HEK293 (cell line): Measurements from ENCODE around the gene KLF4.

Experiments
- CTCF ChIA-PET: fragments of 350-600 bp; formaldehyde crosslinking; extraction: SDS; loops from one replicate; lab custom pipeline; 2021; ENCODE audit warnings: antibody characterized with exemption; lab: Yijun Ruan, JAX
- POLR2A ChIA-PET: fragments of 300-600 bp; formaldehyde crosslinking; extraction: SDS; loops from one replicate; lab custom pipeline; 2020; ENCODE audit warnings: antibody characterized with exemption, inconsistent platforms; lab: Yijun Ruan, JAX
- H3K27ac ChIP-seq: fragments of 200-500 bp; sonication (Bioruptor generic); 2 replicates; pipeline ENCODE4 v1.5.1; 2014; ENCODE audit warnings: low read depth, low read length, control low read depth, inconsistent platforms; ENCODE audit errors: extremely low read depth
- H3K36me3 ChIP-seq, 2 experiments: fragments of 200-500 bp in 1 of 2; sonication (Bioruptor generic) in 1 of 2; 1 replicate in 1 of 2; 2 replicates in 1 of 2; pipeline ENCODE4 v1.5.1; 2014 to 2017; ENCODE audit warnings: inconsistent platforms in 2 of 2, low read length in 2 of 2; ENCODE audit not compliant: control insufficient read depth in 2 of 2, insufficient read depth in 1 of 2
- H3K4me1 ChIP-seq: fragments of 200-500 bp; sonication (Bioruptor generic); 2 replicates; pipeline ENCODE4 v1.5.1; 2014; ENCODE audit warnings: mild to moderate bottlenecking, low read length, inconsistent platforms; ENCODE audit not compliant: control insufficient read depth, insufficient read depth
- H3K4me3 ChIP-seq: 2 replicates; pipeline ENCODE4 v1.5.1; 2011; ENCODE audit warnings: low read depth, mild to moderate bottlenecking, control low read depth, low read length, moderate library complexity
- H3K9me3 ChIP-seq: fragments of 200-500 bp; sonication (Bioruptor generic); 2 replicates; pipeline ENCODE4 v1.5.1; 2014; ENCODE audit warnings: low read depth, low read length, inconsistent platforms; ENCODE audit not compliant: control insufficient read depth, insufficient read depth
- FEZF1 ChIP-seq: fragments of 450-650 bp; formaldehyde crosslinking; IDR thresholded peaks from 2 replicates; pipeline ENCODE4 v1.5.1; 2016; ENCODE audit warnings: missing biosample characterization, missing genetic modification characterization
- MEIS1 ChIP-seq: sonication (generic); formaldehyde crosslinking; IDR thresholded peaks from 2 replicates; pipeline ENCODE4 v1.8.1; 2022; ENCODE audit warnings: missing genetic modification reagents, mild to moderate bottlenecking, borderline replicate concordance
- REPIN1 ChIP-seq: fragments of 450-650 bp; formaldehyde crosslinking; IDR thresholded peaks from 2 replicates; pipeline ENCODE4 v1.5.1; 2017; ENCODE audit warnings: missing biosample characterization, missing genetic modification characterization, low read depth
- ZEB2 ChIP-seq: fragments of 450-650 bp; formaldehyde crosslinking; IDR thresholded peaks from 2 replicates; pipeline ENCODE4 v1.5.1; 2016; ENCODE audit warnings: missing biosample characterization, missing genetic modification characterization
- ZNF121 ChIP-seq: fragments of 450-650 bp; formaldehyde crosslinking; IDR thresholded peaks from 2 replicates; pipeline ENCODE4 v1.5.1; 2016; ENCODE audit warnings: missing biosample characterization, missing genetic modification characterization
- ZNF146 ChIP-seq: fragments of 450-650 bp; formaldehyde crosslinking; IDR thresholded peaks from 2 replicates; pipeline ENCODE4 v1.5.1; 2016; ENCODE audit warnings: missing biosample characterization, missing genetic modification characterization
- ZNF175 ChIP-seq: fragments of 450-650 bp; formaldehyde crosslinking; IDR thresholded peaks from 2 replicates; pipeline ENCODE4 v1.5.1; 2016; ENCODE audit warnings: missing biosample characterization, missing genetic modification characterization
- ZNF23 ChIP-seq: fragments of 450-650 bp; formaldehyde crosslinking; IDR thresholded peaks from 2 replicates; pipeline ENCODE4 v1.5.1; 2016; ENCODE audit warnings: missing biosample characterization, missing genetic modification characterization, borderline replicate concordance
- ZNF266 ChIP-seq: fragments of 450-650 bp; formaldehyde crosslinking; IDR thresholded peaks from 2 replicates; pipeline ENCODE4 v1.5.1; 2016; ENCODE audit warnings: missing biosample characterization, missing genetic modification characterization, low read depth
- ZNF292 ChIP-seq: fragments of 450-650 bp; formaldehyde crosslinking; IDR thresholded peaks from 2 replicates; pipeline ENCODE4 v1.5.1; 2016; ENCODE audit warnings: low read depth, missing biosample characterization, missing genetic modification characterization, borderline replicate concordance
- ZNF324 ChIP-seq: fragments of 450-650 bp; formaldehyde crosslinking; IDR thresholded peaks from 2 replicates; pipeline ENCODE4 v1.5.1; 2016; ENCODE audit warnings: missing biosample characterization, missing genetic modification characterization
- ZNF354C ChIP-seq: fragments of 450-650 bp; formaldehyde crosslinking; IDR thresholded peaks from 2 replicates; pipeline ENCODE4 v1.5.1; 2016; ENCODE audit warnings: missing biosample characterization, missing genetic modification characterization, low read depth, borderline replicate concordance
- ZNF416 ChIP-seq: fragments of 450-650 bp; formaldehyde crosslinking; IDR thresholded peaks from 2 replicates; pipeline ENCODE4 v1.5.1; 2016; ENCODE audit warnings: missing biosample characterization, missing genetic modification characterization
- ZNF433 ChIP-seq: fragments of 450-650 bp; formaldehyde crosslinking; IDR thresholded peaks from 2 replicates; pipeline ENCODE4 v1.5.1; 2016; ENCODE audit warnings: missing biosample characterization, missing genetic modification characterization, low read depth
- ZNF529 ChIP-seq: fragments of 450-650 bp; formaldehyde crosslinking; IDR thresholded peaks from 2 replicates; pipeline ENCODE4 v1.5.1; 2017; ENCODE audit warnings: missing genetic modification characterization, missing biosample characterization; ENCODE audit not compliant: insufficient replicate concordance
- ZNF549 ChIP-seq: fragments of 450-650 bp; IDR thresholded peaks from 2 replicates; pipeline ENCODE4 v1.5.1; 2018; ENCODE audit warnings: missing biosample characterization, missing genetic modification characterization, mild to moderate bottlenecking, inconsistent platforms, moderate library complexity
- ZNF610 ChIP-seq: fragments of 450-650 bp; formaldehyde crosslinking; IDR thresholded peaks from 2 replicates; pipeline ENCODE4 v1.5.1; 2016; ENCODE audit warnings: missing biosample characterization, missing genetic modification characterization, borderline replicate concordance
- ZNF621 ChIP-seq: fragments of 450-650 bp; formaldehyde crosslinking; IDR thresholded peaks from 2 replicates; pipeline ENCODE4 v1.5.1; 2017; ENCODE audit warnings: missing biosample characterization, missing genetic modification characterization
- ZNF623 ChIP-seq: fragments of 450-650 bp; formaldehyde crosslinking; IDR thresholded peaks from 2 replicates; pipeline ENCODE4 v1.5.1; 2016; ENCODE audit warnings: missing biosample characterization, missing genetic modification characterization
- ZNF639 ChIP-seq: fragments of 450-650 bp; formaldehyde crosslinking; IDR thresholded peaks from 2 replicates; pipeline ENCODE4 v1.5.1; 2016; ENCODE audit warnings: missing biosample characterization, missing genetic modification characterization
- ZNF660 ChIP-seq: fragments of 450-650 bp; IDR thresholded peaks from 2 replicates; pipeline ENCODE4 v1.5.1; 2018; ENCODE audit warnings: missing biosample characterization, mild to moderate bottlenecking, missing genetic modification characterization
- ZNF664 ChIP-seq: fragments of 450-650 bp; formaldehyde crosslinking; IDR thresholded peaks from 2 replicates; pipeline ENCODE4 v1.5.1; 2016; ENCODE audit warnings: missing biosample characterization, missing genetic modification characterization
- ZNF677 ChIP-seq: fragments of 450-650 bp; IDR thresholded peaks from 2 replicates; pipeline ENCODE4 v1.5.0; 2018; ENCODE audit warnings: missing biosample characterization, mild to moderate bottlenecking, missing genetic modification characterization, moderate library complexity
- ZNF76 ChIP-seq: fragments of 450-650 bp; formaldehyde crosslinking; IDR thresholded peaks from 2 replicates; pipeline ENCODE4; 2016; ENCODE audit warnings: low read depth, missing biosample characterization, missing genetic modification characterization, borderline replicate concordance
- ZNF768 ChIP-seq: fragments of 450-650 bp; formaldehyde crosslinking; IDR thresholded peaks from 2 replicates; pipeline ENCODE4 v1.5.1; 2018; ENCODE audit warnings: missing biosample characterization, mild to moderate bottlenecking, missing genetic modification characterization
- ZNF777 ChIP-seq: fragments of 450-650 bp; formaldehyde crosslinking; IDR thresholded peaks from 2 replicates; pipeline ENCODE4 v1.5.1; 2017; ENCODE audit warnings: missing biosample characterization, missing genetic modification characterization, borderline replicate concordance
- ZSCAN16 ChIP-seq: fragments of 450-650 bp; formaldehyde crosslinking; IDR thresholded peaks from 2 replicates; pipeline ENCODE4 v1.5.1; 2016; ENCODE audit warnings: missing biosample characterization, missing genetic modification characterization
- TF ChIP-seq, protein P1 (sequence below): fragments of 450-650 bp; formaldehyde crosslinking; IDR thresholded peaks from 2 replicates; pipeline ENCODE4 v1.5.1; 2016; ENCODE audit warnings: missing biosample characterization, missing genetic modification characterization
- TF ChIP-seq, protein P2 (sequence below): fragments of 450-650 bp; formaldehyde crosslinking; IDR thresholded peaks from 2 replicates; pipeline ENCODE4 v1.5.1; 2016; ENCODE audit warnings: missing biosample characterization, missing genetic modification characterization
- TF ChIP-seq, protein P3 (sequence below): fragments of 450-650 bp; formaldehyde crosslinking; IDR thresholded peaks from 2 replicates; pipeline ENCODE4 v1.5.1; 2016; ENCODE audit warnings: missing biosample characterization, missing genetic modification characterization, low read depth

Gene KLF4

DNA sequence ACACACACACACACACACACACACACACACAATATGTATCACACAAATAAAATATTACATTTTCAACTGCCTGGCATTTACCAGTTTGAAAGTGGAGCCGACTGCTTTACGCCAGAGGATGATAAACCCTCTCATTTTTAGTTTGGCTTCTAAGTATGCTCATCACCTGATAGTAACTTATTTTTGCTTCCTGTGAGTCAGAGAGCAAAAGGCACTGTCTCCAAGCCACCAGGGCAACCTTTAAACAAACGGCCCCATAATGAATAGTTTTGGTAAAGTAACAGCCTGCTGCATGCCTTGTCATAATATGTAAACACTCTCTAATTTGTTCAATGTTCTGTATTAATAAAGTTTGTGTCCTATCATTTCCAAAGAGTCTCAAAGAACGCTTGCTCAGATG lies 26.9 kb downstream of the KLF4 start:
- H3K4me3 ChIP-seq: no peak overlapping the region
- H3K27ac ChIP-seq: no peak overlapping the region
- no peaks in the 10 kb centered on the region for H3K9me3 ChIP-seq
- TF ChIP-seq FEZF1: no peak
- no peak for TF ChIP-seq ZNF660 (tag by site-specific recombination)
- no peak for TF ChIP-seq ZNF266 (tag by site-specific recombination)
- TF ChIP-seq ZNF76 (tag by site-specific recombination): no peak
- TF ChIP-seq ZNF416 (tag by site-specific recombination): no peak
- no peak for TF ChIP-seq ZNF121 (tag by site-specific recombination)
- no peak for TF ChIP-seq ZNF354C (tag by site-specific recombination)
- no peak for TF ChIP-seq ZNF324 (tag by site-specific recombination)
- TF ChIP-seq ZNF529: no peak
- no peak for TF ChIP-seq ZNF175 (tag by site-specific recombination)
- no peak for TF ChIP-seq ZNF146 (tag by site-specific recombination)
- TF ChIP-seq ZNF768 (tag by site-specific recombination): no peak
- no peak for TF ChIP-seq ZSCAN16 (tag by site-specific recombination)
- TF ChIP-seq ZNF677 (tag by site-specific recombination): no peak
- TF ChIP-seq ZNF777 (tag by site-specific recombination): no peak
- no peaks in the 10 kb centered on the region for H3K36me3 ChIP-seq
- H3K4me1 ChIP-seq: no peaks in the 10 kb centered on the region
- ChIA-PET POLR2A (no interaction called here), CTCF (no interaction called here)

- no peak overlapping the region for H3K4me3 ChIP-seq
- CTCF ChIA-PET: interaction anchor here (0.5 to 2.0 kb wide), 6 partner anchors 16 to 1106 kb away, joined by 3 to 8 read pairs (median 4); no protein-coding TSS in a partner anchor
- no peaks in the 10 kb centered on the region for H3K36me3 ChIP-seq
- H3K9me3 ChIP-seq: no peaks in the 10 kb centered on the region
- H3K4me1 ChIP-seq: peaks cover 4% of the 10 kb centered on the region
- H3K27ac ChIP-seq: no peak overlapping the region
- POLR2A ChIA-PET: no interaction called here
- TF ChIP-seq ZNF433 (tag by site-specific recombination) (no peak), ZEB2 (tag by site-specific recombination) (no peak), ZNF549 (tag by site-specific recombination) (no peak), MEIS1 (CRISPR knock-in tag) (no peak), ZNF664 (tag by site-specific recombination) (no peak), ZNF23 (no peak), ZNF623 (tag by site-specific recombination) (no peak), ZNF677 (tag by site-specific recombination) (no peak), ZNF610 (tag by site-specific recombination) (no peak), ZNF292 (tag by site-specific recombination) (no peak), ZNF621 (tag by site-specific recombination) (no peak), ZNF639 (no peak), REPIN1 (tag by site-specific recombination) (no peak)
- TF ChIP-seq, protein P1, sequence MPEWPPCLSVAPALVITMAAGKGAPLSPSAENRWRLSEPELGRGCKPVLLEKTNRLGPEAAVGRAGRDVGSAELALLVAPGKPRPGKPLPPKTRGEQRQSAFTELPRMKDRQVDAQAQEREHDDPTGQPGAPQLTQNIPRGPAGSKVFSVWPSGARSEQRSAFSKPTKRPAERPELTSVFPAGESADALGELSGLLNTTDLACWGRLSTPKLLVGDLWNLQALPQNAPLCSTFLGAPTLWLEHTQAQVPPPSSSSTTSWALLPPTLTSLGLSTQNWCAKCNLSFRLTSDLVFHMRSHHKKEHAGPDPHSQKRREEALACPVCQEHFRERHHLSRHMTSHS (tag by site-specific recombination): no peak
- TF ChIP-seq, protein P2, sequence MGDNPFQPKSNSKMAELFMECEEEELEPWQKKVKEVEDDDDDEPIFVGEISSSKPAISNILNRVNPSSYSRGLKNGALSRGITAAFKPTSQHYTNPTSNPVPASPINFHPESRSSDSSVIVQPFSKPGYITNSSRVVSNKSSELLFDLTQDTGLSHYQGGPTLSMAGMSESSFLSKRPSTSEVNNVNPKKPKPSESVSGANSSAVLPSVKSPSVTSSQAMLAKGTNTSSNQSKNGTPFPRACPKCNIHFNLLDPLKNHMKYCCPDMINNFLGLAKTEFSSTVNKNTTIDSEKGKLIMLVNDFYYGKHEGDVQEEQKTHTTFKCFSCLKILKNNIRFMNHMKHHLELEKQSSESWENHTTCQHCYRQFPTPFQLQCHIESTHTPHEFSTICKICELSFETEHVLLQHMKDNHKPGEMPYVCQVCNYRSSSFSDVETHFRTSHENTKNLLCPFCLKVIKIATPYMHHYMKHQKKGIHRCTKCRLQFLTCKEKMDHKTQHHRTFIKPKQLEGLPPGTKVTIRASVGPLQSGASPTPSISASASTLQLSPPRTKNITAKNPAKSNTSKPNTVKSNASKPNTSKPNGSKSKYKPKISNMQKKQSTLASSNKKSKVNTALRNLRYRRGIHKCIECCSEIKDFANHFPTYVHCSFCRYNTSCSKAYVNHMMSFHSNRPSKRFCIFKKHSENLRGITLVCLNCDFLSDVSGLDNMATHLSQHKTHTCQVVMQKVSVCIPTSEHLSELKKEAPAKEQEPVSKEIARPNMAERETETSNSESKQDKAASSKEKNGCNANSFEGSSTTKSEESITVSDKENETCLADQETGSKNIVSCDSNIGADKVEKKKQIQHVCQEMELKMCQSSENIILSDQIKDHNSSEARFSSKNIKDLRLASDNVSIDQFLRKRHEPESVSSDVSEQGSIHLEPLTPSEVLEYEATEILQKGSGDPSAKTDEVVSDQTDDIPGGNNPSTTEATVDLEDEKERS (tag by site-specific recombination): no peak
- TF ChIP-seq, protein P3, sequence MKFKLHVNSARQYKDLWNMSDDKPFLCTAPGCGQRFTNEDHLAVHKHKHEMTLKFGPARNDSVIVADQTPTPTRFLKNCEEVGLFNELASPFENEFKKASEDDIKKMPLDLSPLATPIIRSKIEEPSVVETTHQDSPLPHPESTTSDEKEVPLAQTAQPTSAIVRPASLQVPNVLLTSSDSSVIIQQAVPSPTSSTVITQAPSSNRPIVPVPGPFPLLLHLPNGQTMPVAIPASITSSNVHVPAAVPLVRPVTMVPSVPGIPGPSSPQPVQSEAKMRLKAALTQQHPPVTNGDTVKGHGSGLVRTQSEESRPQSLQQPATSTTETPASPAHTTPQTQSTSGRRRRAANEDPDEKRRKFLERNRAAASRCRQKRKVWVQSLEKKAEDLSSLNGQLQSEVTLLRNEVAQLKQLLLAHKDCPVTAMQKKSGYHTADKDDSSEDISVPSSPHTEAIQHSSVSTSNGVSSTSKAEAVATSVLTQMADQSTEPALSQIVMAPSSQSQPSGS: peak; percentile 25; the same call in 1 of the 2 replicates
Observed at GRCh38 chr9:107460153-107461023, 29.2 kb downstream of the KLF4 start.
